ENCODE measurements around the gene HOTAIR.

HOTAIR gene

DNA sequence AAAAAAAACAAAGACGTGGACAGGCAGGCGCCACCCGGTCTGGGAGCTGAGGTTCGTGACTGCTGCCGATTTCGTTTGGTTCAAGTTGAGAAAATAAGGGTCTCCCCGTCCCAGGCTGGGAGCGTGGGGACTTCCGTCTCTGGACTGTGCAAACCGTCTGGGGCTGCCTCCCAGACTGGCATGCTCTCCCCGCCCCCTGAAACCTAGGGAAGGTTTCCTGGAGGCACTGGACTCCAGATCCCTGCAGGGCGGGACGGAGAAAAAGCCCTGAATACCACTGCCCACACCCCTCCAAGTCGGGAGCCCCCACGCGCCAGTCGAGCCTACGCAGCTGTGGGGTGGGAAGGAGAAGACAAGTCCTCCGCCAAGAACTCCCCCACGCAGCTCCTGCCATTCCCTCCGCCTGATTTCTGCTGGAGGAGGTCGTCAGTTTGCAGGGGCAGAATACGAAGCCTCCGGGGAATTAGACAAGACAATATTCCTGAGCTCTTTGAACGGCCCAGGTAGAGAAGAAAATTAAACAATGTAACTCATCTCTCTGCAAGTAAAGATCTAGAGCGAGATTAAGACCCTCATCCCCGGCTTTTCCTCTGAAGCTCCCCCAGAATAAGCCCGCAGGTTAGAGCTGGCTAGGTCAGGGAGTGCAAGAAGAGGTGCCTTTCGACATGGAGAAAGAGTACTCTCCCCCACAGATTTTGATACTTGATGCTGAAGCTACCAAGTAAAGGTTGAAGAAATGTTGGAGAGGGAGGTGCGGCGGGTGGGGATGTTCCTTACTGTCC lies 46.5 kb downstream of the HOTAIR start:
- no peak for DNase-seq (ENCODE audit: low spot score)

- DNase-seq (ENCODE audit: low spot score) = no peak
Observed at GRCh38 chr12:53927220-53928029, 47.3 kb downstream of the HOTAIR start.

GRCh38 chr12:53924521-53925405 lies 50.0 kb downstream of the HOTAIR start:
- no peak for DNase-seq (ENCODE audit: low spot score)

DNA sequence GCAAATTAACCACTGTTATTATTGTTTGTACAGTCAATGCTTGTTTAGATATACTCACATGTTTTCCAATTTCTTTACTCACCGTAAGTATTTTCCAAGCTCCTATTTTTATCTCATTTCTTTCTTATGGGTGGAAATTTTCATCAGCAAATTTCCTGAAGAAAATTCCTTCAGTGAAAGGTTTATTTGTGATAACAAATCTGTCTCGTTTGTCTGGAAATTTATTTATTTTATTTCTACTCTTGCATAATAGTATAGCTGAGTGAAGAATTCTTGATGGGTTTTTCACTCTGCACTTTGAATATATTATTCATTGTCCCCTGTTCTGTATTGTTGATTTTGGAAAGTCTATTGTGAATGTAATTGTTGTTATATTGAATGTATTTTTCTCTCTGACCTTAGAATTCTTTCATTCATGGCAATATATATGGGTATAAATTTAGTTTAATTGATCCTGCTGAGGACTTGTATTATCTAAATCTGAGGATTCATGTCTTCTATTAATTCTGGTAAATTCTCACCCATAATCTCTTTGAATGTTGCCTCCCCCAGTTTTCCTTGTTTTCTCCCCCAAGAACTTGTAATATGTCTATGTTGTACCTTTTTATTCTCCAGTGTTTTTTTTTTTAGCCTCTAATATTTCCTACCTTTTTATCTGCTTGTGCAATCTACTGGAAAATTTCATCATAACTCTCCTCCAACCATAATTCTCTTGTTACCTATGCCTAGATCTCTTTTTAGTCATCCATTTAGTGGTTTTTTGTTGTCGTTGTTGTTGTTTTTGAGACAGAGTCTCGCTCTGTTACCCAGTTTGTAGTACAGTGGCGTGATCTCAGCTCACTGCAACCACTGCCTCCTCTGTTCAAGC lies 57.7 kb downstream of the HOTAIR start:
- no peak for DNase-seq (ENCODE audit: low spot score)

Data from SW480 (cell line).